B cell (primary cell): ENCODE measurements around the gene DENND1A. TPM values are rescaled to one million over a fixed set of nuclear protein-coding genes. Genes with fewer than 3 reads are reported as not detected.

ENCODE experiments used
- ATAC-seq: fragments of 200-7000 bp; cut with Tn5 transposase; one replicate; pipeline ENCODE4 v1.10.0; 2021; ENCODE audit warnings: low read depth, mild to moderate bottlenecking, moderate number of reproducible peaks, moderate library complexity
- CTCF ChIA-PET: fragments of 350-600 bp; sonication (Branson Sonifier 250); formaldehyde crosslinking; loops from one replicate; lab custom pipeline; 2021; ENCODE audit warnings: antibody characterized with exemption, inconsistent platforms; lab: Charles Lee
- POLR2A ChIA-PET: fragments of 350-600 bp; sonication (Branson Sonifier 250); formaldehyde crosslinking; loops from one replicate; lab custom pipeline; 2021; ENCODE audit warnings: antibody characterized with exemption; lab: Charles Lee
- DNase-seq: peaks from one replicate; pipeline ENCODE4 v3.0.0; 2013
- H2AFZ ChIP-seq: 2 replicates; pipeline ENCODE4 v1.6.1; 2012; ENCODE audit warnings: mild to moderate bottlenecking, low read depth, low read length; ENCODE audit not compliant: insufficient read depth, poor library complexity, severe bottlenecking
- H3K27ac ChIP-seq, 2 donors: 1 replicate in 1 of 2; 2 replicates in 1 of 2; pipeline ENCODE4 v1.5.1; 2012 to 2013; ENCODE audit warnings: low read length in 2 of 2, mild to moderate bottlenecking in 2 of 2, moderate library complexity in 1 of 2
- H3K27me3 ChIP-seq, 4 experiments: fragments of 200-600 bp in 1 of 4; sonication (generic) in 1 of 4; replicated peaks in 1 of 4; 1 replicate in 2 of 4; 2 replicates in 2 of 4; pipeline versions ENCODE4 v1.6.1 to v1.7.0; 2013 to 2016; ENCODE audit warnings: low read length in 3 of 4, mild to moderate bottlenecking in 2 of 4, mixed read lengths in 1 of 4, moderate library complexity in 1 of 4; ENCODE audit not compliant: insufficient read depth in 4 of 4, control insufficient read depth in 3 of 4; ENCODE audit errors: control extremely low read depth in 1 of 4
- H3K36me3 ChIP-seq, 2 experiments: replicated peaks in 1 of 2; 1 replicate in 1 of 2; 2 replicates in 1 of 2; pipeline versions ENCODE4 v1.6.1 to v1.7.1; 2013; ENCODE audit warnings: low read length in 1 of 2; ENCODE audit not compliant: insufficient read depth in 2 of 2, control insufficient read depth in 1 of 2; ENCODE audit errors: control extremely low read depth in 1 of 2, extremely low read depth in 1 of 2
- H3K4me1 ChIP-seq, 2 donors: fragments of 200-600 bp in 1 of 2; sonication (generic) in 1 of 2; 1 replicate in 1 of 2; 2 replicates in 1 of 2; pipeline versions ENCODE4 v1.5.1 to v1.6.1; 2013 to 2017; ENCODE audit warnings: low read length in 2 of 2; ENCODE audit not compliant: control insufficient read depth in 2 of 2, insufficient read depth in 2 of 2
- H3K4me2 ChIP-seq: replicated peaks from 2 replicates; pipeline ENCODE3; 2012; ENCODE audit warnings: mild to moderate bottlenecking, low read depth, low read length; ENCODE audit not compliant: poor library complexity, severe bottlenecking
- H3K4me3 ChIP-seq, 5 experiments: fragments of 200-600 bp in 1 of 5; sonication (generic) in 1 of 5; 1 replicate in 3 of 5; 2 replicates in 2 of 5; pipeline versions ENCODE4 v1.5.1 to v1.7.0; 2011 to 2016; ENCODE audit warnings: low read length in 4 of 5, mild to moderate bottlenecking in 4 of 5, low read depth in 2 of 5, control low read depth in 1 of 5, moderate library complexity in 1 of 5; ENCODE audit not compliant: insufficient read depth in 1 of 5; ENCODE audit errors: control extremely low read depth in 1 of 5, extremely low read depth in 1 of 5
- H3K79me2 ChIP-seq: fragments of 200-600 bp; sonication (generic); one replicate; pipeline ENCODE4 v1.6.0; 2016; ENCODE audit warnings: low read length; ENCODE audit not compliant: control insufficient read depth, insufficient read depth
- H3K9ac ChIP-seq: fragments of 200-600 bp; sonication (generic); 2 replicates; pipeline ENCODE4 v1.6.1; 2017; ENCODE audit warnings: mild to moderate bottlenecking, low read length, moderate library complexity
- H3K9me3 ChIP-seq, 3 donors: one replicate each; pipeline versions ENCODE4 v1.6.1 to v1.7.1; 2013; ENCODE audit warnings: low read length in 2 of 3; ENCODE audit not compliant: control insufficient read depth in 2 of 3, insufficient read depth in 1 of 3; ENCODE audit errors: control extremely low read depth in 1 of 3
- H4K20me1 ChIP-seq: 2 replicates; pipeline ENCODE4 v1.6.0; 2012; ENCODE audit warnings: mild to moderate bottlenecking, low read length; ENCODE audit not compliant: insufficient read depth, control insufficient read depth, poor library complexity, severe bottlenecking
- H3K27ac Mint-ChIP-seq: one replicate; pipeline ENCODE4 v1.8.0; 2021; ENCODE audit warnings: mixed read lengths
- H3K27me3 Mint-ChIP-seq: one replicate; pipeline ENCODE4 v1.8.0; 2021; ENCODE audit warnings: mixed read lengths
- H3K4me1 Mint-ChIP-seq: one replicate; pipeline ENCODE4 v1.8.0; 2021; ENCODE audit warnings: mixed read lengths
- H3K4me3 Mint-ChIP-seq: one replicate; pipeline ENCODE4 v1.8.0; 2021; ENCODE audit warnings: mixed read lengths
- H3K9me3 Mint-ChIP-seq: one replicate; pipeline ENCODE4 v1.8.0; 2022; ENCODE audit warnings: mixed read lengths; ENCODE audit not compliant: insufficient read depth
- EZH2 ChIP-seq: IDR thresholded peaks from 2 replicates; pipeline ENCODE4 v1.6.1; 2012; ENCODE audit warnings: borderline replicate concordance, low read depth, mild to moderate bottlenecking, moderate library complexity, low read length; ENCODE audit not compliant: insufficient read depth, poor library complexity, severe bottlenecking
- WGBS: methylation state at CpG from one replicate; pipeline ENCODE4 v1.1.5; 2013; ENCODE audit warnings: missing lambda C conversion rate; ENCODE audit not compliant: insufficient coverage; 5-methylcytosine and 5-hydroxymethylcytosine counted together
- intact Hi-C: fragments of 100-400 bp; cut with micrococcal nuclease; formaldehyde crosslinking; loops from one replicate; pipeline ENCODE4 v1.10.0; 2022
- polyA plus RNA-seq: library from polyadenylated mRNA; depleted of rRNA; stranded (reverse); fragments of >200 nt; gene quantifications from 2 replicates; pipeline ENCODE4 v1.2.3, GENCODE V29; 2012
- total RNA-seq, 2 donors: library from RNA; stranded (reverse); fragments of 120-200 nt in 1 of 2; gene quantifications; 1 replicate in 1 of 2; 2 replicates in 1 of 2; pipeline versions ENCODE4 v1.2.3 to v1.2.4, GENCODE V29; 2013 to 2022
- TF ChIP-seq, protein P1 (sequence below): fragments of 200-600 bp; IDR thresholded peaks from one replicate; pipeline ENCODE4 v1.8.0; 2022; ENCODE audit warnings: antibody characterized with exemption, mild to moderate bottlenecking

The DENND1A gene
- total and polyA plus RNA-seq, 2 donors (not counting 1 experiment from before 2014, with no cell fraction given): 10.8 to 26.0 TPM

DNA sequence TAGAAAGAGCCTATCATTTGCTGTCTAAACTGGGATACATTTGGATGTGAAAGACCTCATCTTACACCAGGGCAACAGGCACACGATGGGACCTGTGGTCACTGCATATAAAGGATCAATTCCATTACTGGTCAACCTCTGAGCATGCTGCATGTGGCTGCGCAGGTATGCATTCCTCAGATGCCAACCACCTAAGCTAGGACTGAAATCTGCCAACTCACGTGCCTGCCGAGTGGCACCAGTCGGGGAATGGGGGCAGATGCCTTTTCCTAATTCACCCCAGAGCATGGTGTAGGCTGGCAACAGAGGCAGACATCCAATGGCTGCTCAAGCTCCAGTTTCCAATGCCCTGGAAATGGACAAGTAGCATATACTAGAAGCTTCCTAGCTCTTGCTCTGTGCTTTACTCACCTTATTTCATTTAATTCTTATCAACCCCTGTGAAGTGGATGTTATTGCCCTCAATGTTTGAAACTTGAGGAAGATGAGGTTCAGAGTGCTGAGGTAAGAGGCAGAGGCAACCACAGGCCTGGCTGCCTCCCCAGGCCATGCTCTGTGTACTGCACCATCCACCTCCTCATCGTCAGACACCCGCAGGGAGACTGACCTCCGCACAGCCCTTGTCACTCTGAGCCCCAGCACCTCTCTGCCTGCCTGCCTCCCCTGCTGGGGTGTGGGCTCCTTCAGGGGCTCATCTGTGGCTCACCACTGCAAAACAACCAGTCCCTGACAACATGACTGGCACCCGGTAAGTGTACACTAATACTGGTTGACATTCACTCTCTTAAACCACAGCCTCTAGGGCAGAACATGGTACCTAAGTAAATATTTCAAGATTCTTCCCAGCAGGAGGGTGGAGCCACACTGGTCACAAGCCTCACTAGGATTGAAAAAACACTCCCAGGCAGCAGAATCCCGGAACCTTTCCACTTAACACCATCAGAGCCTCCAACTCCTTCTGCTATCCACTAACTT lies 345.4 kb downstream of the DENND1A start:
- no peak overlapping the region for H3K27ac ChIP-seq
- ATAC-seq (no peak), DNase-seq (no peak)
- Mint-ChIP-seq H3K4me3 (no peak overlapping the region), H3K4me1 (no peaks in the 10 kb centered on the region), H3K27ac (no peak overlapping the region), H3K9me3 (peaks cover 7% of the 10 kb centered on the region), H3K27me3 (no peaks in the 10 kb centered on the region)
- peaks cover 0 to 17% of the 10 kb centered on the region in 2 experiments for H3K36me3 ChIP-seq
- intact Hi-C loops: no loop called here
- no peaks in the 10 kb centered on the region for H3K79me2 ChIP-seq
- ChIA-PET POLR2A (no interaction called here), CTCF (no interaction called here)
- no peaks in the 10 kb centered on the region for H3K27me3 ChIP-seq
- H3K9ac ChIP-seq: no peak overlapping the region
- H3K4me2 ChIP-seq: no peak overlapping the region
- peaks cover 0 to 29% (median 12%) of the 10 kb centered on the region in 3 donors for H3K9me3 ChIP-seq
- TF ChIP-seq, protein P1, sequence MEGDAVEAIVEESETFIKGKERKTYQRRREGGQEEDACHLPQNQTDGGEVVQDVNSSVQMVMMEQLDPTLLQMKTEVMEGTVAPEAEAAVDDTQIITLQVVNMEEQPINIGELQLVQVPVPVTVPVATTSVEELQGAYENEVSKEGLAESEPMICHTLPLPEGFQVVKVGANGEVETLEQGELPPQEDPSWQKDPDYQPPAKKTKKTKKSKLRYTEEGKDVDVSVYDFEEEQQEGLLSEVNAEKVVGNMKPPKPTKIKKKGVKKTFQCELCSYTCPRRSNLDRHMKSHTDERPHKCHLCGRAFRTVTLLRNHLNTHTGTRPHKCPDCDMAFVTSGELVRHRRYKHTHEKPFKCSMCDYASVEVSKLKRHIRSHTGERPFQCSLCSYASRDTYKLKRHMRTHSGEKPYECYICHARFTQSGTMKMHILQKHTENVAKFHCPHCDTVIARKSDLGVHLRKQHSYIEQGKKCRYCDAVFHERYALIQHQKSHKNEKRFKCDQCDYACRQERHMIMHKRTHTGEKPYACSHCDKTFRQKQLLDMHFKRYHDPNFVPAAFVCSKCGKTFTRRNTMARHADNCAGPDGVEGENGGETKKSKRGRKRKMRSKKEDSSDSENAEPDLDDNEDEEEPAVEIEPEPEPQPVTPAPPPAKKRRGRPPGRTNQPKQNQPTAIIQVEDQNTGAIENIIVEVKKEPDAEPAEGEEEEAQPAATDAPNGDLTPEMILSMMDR: no peak
- no peak for TF ChIP-seq EZH2
- no peak overlapping the region for H2AFZ ChIP-seq
- H3K4me1 ChIP-seq: no peaks in the 10 kb centered on the region
- WGBS: 91% methylated on average over 10 of the region's 10 CpGs
- no peak overlapping the region for H3K4me3 ChIP-seq
- H4K20me1 ChIP-seq: no peaks in the 10 kb centered on the region

DNA sequence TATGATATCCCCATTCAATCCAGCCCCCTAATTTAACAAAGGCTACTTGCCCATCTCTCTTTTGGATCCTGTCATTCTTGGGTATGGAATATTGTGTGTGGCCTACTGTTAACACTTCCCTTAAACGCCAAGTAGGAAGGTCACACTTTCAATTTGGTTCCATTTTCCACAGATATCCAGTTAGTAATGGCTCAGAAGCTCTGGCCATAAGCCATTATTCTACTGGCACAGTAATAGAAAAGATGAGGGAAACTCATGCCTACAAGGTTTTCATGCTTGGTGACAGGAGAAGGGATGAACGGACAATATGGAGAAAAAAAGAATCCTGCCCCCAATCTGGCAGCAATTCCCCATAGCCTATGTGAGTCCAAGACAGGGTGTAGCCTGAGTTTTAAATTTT lies 346.3 kb downstream of the DENND1A start:
- H3K36me3 ChIP-seq: peaks cover 0 to 17% of the 10 kb centered on the region in 2 experiments
- H3K27me3 ChIP-seq: no peaks in the 10 kb centered on the region
- no peak overlapping the region for H2AFZ ChIP-seq
- no peak overlapping the region for H3K27ac ChIP-seq
- H4K20me1 ChIP-seq: no peaks in the 10 kb centered on the region
- CTCF ChIA-PET: no interaction called here
- H3K27ac Mint-ChIP-seq: no peak overlapping the region
- TF ChIP-seq, protein P1: no peak
- TF ChIP-seq EZH2: no peak
- H3K4me3 ChIP-seq: no peak overlapping the region
- 100% methylated on average over 1 of the region's 2 CpGs for WGBS
- POLR2A ChIA-PET: no interaction called here
- H3K4me1 ChIP-seq: no peaks in the 10 kb centered on the region
- DNase-seq (no peak), ATAC-seq (no peak)
- H3K9ac ChIP-seq: no peak overlapping the region
- H3K4me3 Mint-ChIP-seq: no peak overlapping the region
- no peaks in the 10 kb centered on the region for H3K27me3 Mint-ChIP-seq
- no peaks in the 10 kb centered on the region for H3K4me1 Mint-ChIP-seq
- H3K9me3 Mint-ChIP-seq: peaks cover 12% of the 10 kb centered on the region
- H3K9me3 ChIP-seq: peaks cover 0 to 27% (median 12%) of the 10 kb centered on the region in 3 donors
- H3K4me2 ChIP-seq: no peak overlapping the region
- H3K79me2 ChIP-seq: no peaks in the 10 kb centered on the region
- intact Hi-C loops: no loop called here
